SIG-M5 (cell line): ENCODE results near the gene PRKAR1B.
"Not testable (repeated sequence)": the region's sequence is repeated elsewhere in the genome, so short reads cannot be mapped to it uniquely, and the experiment has no call there.

Source experiments
- DNase-seq: peaks from one replicate; lab custom pipeline; 2025; lab: John Stamatoyannopoulos, UW

The PRKAR1B gene

DNA sequence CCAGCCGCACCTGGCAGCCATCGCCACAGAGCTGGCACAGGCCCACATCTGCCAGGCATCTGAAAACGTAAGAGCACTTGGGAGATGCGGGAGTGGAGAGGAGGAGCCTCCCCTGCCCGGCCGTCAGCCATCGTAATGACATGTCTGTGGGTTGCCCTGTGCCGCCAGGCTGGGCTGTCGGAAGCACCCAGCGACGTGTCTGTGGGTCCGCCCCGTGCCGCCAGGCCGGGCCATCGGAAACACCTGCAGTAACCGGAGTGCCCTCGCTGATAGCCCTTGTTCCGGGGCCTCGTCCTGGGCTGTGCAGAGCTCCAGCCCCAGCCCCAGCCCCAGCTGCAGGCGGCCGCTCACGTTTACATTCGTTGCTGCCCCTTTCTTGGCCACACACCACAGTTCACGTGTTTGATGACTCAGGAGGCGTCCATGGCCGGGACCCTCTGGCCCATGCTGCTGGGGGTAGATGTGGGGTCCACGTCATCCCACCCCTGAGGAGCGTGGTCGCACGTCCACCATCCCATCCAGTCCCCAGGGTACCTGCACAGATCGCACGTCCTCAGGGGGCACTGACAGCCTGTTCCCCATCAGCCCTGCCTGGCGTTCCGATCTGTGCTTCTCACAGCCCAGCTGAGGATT is 30.0 kb upstream of the PRKAR1B start:
- DNase-seq: no peak

DNA sequence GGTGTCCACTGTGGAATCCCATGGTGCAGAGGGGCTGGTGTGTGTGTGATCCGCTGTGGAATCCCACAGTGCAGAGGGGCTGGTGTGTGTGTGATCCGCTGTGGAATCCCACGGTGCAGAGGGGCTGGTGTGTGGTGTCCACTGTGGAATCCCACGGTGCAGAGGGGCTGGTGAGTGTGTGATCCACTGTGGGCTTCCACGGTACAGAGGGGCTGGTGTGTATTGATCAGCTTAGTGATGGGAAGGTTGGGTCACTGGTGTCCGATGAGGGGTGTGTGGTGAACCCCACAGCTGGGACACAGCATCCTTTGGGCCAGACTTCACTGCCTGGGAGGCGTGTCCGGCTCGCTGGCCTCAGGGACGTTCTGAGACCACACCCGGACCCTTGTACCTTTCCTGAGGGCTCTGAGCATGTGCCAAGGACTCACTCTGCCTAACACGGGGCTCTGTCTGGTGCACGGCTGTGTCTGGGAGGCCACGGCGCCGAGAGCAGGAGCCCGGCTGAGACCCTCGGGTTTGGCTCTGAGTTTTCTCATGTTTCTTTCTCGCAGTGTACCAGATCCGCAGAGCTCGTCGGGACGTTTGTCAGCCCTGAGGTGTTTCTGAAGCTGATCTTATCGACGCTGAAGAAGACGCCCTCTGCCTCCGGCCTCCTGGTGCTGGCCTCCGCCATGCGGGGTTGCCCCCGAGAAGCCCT is 29.3 kb upstream of the PRKAR1B start:
- no peak for DNase-seq

DNA sequence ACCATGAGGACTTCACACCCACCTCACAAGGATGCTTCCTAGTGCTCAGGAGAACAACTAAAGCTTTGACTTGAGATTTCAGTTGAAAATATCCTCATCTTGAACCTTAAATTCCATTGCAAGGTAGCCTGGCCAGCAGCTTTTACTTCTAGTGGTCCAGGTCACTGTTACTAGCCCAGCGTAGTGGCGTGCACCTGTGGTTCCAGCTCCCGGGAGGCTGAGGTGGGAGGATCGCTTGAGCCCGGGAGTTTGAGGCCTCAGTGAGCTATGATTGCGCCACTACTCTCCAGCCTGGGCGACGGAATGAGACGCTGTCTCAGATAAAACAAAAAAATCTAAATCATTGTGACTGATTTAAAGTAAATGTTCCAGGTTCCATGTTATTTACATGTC is 28.3 kb upstream of the PRKAR1B start:
- DNase-seq: no peak

DNA sequence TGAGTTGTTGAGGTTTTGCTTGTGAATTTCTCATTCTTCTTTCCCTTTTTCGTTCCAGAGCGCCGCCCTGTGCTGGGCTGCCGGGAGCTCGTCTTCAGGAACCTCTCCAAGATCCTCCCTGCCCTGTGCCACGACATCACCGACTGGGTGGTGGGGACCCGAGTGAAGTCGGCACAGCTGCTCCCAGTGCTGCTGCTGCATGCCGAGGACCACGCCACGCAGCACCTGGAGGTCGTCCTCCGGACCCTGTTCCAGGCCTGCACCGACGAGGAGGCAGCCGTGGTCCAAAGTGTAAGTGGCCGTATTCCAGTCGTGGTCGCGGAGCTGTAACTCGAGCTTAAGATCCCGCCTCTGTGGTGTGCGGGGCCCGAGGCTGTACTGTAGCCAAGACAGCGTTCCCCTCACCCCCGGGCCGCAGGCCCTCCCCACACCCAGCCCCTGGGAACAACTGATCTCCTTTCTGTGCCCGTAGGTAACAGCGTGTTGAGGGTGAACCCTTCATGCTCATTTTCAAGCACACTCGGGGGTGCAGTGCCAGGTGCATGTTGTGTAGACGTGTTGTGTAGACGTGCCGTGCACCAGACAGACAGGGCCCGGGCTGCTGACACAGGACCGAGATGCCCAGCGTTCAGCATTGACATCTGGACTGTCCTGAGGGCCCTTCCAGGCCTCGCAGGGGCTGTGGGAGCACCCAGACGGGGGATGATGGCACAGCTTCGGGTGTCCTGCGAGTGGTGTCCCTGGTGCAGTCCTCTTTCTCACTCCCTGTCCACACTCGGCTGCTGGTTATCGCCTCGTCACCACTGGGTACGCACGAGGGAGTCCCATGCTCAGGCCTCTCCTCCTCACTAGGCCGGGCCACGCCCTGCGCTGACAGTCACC is 27.7 kb upstream of the PRKAR1B start:
- no peak for DNase-seq

DNA sequence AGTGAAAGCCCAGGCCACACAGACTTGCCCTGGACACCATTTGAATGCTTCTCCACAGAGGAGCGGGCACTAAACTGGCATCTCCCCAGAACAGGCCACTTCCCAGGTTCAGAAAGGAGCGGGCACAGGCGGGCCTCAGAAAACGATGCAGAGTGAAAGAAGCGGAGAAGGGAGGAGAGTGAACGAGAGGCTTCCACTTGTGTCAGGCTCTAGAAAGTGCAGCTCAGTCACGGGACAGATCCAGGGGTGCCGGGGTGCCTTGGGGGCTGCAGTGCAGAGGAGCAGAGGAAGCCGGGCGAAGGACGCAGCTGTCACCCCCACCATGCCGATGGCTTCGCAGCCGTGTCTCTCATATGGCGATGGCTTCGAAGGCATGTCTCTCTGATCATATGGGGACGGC is 26.1 kb upstream of the PRKAR1B start:
- no peak for DNase-seq

DNA sequence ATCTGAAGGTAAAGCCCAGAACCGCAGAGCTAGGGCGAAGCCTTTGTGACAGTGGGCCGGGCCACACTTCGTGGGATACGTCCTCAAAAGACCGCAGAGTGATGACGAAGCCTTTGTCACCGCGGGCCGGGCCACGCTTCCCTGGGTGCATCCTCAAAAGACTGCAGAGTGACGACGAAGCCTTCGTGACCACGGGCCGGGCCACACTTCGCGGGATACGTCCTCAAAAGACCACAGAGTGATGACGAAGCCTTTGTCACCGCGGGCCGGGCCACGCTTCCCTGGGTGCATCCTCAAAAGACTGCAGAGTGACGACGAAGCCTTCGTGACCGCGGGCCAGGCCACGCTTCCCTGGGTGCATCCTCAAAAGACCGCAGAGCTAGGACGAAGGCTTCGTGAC is 25.2 kb upstream of the PRKAR1B start:
- DNase-seq: not testable (repeated sequence)

DNA sequence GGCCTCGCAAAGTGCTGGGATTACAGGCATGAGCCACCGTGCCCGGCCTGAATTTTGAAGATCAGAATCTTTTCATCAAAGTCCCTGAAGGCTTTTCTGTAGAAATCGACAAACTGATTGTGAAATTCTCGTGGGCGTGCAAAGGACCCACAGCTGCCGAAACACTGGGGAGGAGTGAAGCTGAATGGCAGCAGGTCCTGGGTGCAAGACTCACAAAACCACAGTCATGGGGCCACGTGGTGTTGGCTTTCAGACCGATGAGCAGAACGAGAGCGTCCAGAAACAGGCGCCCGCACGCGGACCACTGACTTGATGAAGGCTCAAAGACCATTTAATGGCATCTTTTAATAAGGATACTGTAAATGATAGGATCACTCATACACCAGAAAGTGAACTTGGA is 24.7 kb upstream of the PRKAR1B start:
- DNase-seq: no peak

DNA sequence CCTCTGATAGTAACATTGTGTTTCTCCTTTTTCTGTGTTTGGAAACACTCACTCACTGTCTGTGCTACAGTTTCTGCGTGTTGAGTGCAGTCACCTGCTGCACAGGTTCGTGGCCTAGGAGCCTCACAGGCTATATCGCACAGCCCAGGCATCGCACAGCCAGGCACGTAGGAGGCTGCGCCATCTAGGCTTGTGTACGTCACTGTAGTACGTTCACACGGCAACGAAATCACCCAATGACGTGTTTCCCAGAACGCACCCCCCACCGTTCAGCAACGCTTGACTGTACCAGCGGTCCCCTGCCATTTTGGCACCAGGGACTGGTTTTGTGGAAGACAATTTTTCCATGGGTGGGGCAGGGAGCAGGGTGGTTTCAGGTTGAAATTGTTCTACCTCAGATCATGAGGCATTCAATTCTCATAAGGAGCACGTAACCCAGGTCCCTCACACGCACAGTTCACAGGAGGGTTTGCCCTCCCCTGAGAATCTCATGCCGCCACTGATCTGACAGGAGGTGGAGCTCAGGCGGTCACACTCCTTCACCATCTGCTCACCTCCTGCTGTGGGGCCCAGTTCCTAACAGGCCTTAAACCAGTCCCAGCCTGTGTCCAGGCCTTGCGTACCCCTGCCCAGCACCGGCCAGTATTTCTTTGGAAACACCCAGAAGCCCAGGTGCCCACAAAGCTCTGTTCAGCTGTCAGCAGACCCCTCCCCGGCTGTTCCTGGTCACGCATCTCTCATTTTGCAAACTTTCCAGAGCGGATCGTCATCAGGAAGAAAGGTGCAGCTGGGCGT is 23.2 kb upstream of the PRKAR1B start:
- no peak for DNase-seq

DNA sequence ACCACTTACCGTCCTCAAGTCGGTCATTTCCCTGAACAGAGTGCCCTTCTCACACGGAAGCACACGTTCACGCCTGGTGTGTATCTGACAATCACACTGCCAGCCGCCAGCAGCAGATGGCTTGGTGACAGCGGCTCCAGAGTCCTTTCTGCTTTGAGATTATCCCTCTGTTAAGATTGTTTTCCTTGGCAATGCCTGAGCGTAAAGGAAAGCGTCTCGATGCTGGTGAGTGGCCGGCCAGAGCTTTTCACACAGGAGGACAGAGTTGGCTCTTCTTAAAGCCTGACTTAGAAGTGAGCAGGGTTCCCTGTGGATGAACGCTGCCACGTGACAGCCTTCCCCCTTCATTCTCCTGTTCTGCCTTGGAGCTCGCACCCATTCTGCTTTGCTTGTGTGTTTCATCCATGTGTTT is 22.1 kb upstream of the PRKAR1B start:
- DNase-seq: no peak

DNA sequence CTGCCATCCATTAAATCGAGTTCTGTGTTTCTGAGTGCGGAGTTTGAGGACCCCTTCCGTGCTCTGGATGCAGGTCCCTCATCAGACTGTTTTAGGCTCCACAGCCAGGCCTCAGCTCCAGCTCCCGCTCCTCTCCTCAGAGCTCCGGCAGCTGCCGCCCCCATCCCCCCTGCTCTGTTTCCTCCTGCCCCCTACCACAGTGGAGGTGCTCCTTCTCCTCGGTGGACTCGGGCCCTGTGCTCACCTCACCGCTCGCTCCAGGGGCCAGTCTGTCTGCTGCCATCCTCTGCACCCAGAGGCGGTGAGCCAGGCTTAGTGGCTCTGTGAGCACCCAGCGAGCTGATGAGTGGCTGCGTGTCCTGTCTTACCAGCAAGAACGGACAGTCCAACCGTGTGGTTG is 21.4 kb upstream of the PRKAR1B start:
- no peak for DNase-seq

DNA sequence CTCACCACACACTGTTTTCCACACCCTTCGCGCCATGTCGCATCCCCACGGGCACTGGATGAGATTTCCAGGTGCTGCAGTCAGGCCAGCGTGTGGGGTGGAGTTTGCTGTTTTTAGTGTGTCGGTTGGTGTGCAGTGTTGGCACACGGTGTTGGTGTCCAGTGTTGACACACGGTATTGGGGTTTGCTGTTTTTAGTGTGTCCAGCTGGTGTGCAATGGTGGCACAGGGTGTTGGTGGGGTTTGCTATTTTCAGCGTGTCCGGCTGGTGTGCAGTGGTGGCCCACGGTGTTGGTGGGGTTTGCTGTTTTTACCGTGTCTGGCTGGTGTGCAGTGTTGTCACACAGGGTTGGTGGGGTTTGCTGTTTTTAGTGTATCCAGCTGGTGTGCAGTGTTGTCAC is 20.1 kb upstream of the PRKAR1B start:
- no peak for DNase-seq

DNA sequence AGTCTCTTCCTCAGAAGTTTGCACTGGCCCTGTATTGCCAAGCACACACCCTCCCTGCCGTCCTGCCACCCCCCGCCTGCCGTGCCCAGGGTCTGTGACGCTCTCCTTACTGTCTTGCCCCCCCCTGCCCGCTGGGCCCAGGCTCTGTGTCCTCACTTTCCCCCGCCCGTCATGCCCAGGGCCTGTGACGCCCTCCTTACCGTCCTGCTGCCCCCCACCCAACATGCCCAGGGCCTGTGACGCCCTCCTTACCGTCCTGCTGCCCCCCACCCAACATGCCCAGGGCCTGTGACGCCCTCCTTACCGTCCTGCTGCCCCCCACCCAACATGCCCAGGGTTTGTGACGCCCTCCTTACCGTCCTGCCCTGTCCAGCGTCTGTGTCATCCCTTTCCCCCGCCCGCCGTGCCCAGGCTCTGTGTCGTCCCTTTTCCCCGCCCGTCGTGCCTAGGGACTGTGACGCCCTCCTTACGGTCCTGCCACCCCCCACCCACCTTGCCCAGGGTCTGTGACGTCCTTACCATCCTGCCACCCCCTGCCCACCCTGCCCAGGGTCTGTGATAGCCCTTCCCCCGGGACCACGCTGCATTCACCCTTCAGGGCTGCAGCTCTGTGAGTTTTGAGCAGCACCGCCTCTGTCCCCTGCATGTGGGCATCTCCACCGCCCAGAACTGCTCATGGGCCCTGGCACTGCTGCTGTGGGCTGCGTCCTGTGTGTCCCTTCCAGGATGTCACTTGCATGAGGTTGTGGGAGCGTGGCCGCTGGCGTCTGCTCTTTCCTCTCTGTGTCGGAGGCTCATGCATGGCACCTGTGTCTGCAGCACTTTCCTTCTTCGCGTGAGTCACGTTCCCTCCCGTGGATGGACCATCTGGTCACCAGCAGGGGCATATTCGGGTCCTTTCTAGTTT is 19.3 kb upstream of the PRKAR1B start:
- no peak for DNase-seq

DNA sequence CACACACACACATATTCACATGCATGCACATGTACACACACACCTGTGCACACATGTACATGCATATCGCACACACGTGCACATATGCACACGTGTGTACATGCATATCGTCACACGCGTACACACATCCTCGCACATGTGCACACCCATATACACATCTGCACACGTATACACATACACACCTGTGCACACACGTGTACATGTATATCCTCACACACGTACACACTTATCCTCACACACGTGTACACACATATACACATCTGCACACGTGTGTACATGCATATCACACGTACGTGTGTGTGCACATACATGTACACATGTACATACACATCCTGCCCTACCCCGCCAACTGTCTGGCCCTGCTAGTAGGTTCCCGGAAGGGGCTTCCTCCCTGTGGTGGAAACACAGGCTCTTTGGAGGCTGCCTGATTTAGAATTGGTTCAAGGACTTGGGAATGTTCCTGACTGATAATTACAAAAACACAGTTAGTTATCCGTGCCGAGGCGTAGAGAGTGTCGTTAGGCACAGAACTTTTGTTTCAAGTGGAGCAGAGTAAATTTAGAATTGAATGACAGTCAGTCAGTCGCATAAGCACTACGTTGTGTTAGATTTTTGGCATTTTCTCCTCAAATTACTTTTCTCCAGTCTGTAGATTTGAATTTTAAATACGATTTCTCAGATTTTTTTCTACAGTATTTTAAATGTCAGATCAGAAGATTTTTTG is 18.5 kb upstream of the PRKAR1B start:
- DNase-seq: no peak

DNA sequence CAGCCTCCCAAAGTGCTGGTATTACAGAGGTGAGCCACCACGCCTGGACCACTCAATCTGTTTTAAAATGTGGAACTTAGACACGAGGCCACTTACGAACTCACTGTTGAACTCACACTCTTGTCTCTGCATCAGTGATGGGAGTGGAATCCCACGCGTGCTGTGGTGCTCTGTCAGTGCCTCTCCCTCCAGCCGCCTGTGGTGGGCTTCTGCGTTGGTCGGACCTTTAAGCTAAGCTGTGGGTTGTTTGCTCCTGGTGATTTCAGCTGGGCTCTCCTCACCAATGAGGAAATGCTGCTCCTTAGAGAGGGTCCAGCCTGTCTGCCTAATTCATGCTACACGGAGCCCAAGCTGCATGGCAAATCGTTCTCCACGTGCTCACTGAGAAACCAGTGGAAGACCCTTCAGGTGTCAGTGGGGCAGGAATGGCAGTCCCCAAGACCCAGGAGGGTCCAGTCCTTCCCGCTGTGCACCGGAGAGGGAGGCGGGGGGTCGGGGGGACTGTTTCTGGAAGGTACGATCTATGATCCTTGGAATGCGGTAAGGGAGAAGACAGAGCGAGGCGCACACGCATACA is 17.9 kb upstream of the PRKAR1B start:
- DNase-seq: no peak

DNA sequence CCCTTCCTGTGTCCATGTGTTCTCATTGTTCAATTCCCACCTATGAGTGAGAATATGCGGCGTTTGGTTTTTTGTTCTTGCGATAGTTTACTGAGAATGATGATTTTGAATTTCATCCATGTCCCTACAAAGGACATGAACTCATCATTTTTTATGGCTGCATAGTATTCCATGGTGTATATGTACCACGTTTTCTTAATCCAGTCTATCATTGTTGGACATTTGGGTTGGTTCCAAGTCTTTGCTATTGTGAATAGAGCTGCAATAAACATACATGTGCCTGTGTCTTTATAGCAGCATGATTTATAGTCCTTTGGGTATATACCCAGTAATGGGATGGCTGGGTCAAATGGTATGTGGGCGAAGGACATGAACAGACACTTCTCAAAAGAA is 17.0 kb upstream of the PRKAR1B start:
- not testable (repeated sequence) for DNase-seq

DNA sequence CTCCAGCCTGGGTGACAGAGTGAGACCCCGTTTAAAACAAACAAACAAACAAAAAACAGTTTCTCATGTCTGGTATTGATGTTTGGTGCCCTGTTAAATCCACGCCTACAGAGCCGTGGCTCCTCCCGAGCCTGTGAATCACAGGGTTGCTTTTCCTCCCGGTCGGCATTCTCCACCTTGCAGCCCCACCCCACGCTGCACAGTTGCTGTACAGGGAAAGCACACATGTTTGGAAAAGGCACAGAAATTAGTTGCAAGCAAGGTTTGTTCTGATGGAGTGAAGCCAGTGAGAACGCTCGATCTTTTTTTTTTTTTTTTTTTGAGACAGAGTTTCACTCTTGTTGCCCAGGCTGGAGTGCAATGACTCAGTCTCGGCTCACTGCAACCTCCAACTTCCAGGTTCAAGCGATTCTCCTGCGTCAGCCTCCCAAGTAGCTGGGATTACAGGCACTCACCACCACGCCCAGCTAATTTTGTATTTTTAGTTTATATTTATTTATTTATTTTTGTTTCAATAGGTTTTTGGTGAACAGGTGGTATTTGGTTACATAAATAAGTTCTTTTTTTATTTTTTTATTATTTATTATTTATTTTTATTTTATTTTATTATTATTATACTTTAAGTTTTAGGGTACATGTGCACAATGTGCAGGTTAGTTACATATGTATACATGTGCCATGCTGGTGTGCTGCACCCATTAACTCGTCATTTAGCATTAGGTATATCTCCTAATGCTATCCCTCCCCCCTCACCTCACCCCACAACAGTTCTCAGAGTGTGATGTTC is 16.5 kb upstream of the PRKAR1B start:
- DNase-seq: not testable (repeated sequence)

DNA sequence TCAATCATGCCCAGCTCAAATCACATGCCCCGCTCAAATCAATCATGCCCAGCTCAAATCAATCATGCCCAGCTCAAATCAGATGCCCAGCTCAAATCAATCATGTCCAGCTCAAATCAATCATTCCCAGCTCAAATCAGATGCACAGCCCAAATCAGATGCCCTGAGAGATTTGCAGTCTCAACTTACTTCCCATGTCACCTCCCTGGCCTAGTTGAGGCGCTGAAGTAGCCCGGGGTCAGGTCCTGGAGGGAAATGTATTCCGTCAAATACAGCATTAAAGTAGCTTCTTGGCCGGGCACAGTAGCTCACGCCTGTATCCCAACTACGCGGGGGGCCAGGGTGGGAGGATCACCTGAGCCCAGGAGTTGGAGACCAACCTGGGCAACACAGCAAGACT is 15.7 kb upstream of the PRKAR1B start:
- DNase-seq: no peak

DNA sequence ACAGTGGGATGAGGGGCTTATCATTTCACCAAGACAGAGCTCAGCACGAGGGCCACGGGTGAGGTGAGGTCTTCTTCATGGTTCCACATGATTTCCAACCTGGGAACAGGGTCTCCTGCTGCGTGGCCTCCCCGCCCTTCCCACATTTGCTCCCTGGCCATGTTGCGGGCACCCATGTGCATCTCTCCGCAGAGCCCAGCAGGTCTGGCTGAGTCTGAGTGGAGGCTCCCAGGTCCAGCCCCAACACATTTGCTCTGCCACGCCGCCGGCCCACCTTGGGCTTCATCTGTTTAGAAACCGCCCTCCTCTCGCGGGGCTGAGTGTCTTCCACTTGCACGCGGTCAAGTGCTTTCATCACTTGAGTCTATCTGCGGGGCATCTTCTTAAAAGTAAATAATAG is 14.8 kb upstream of the PRKAR1B start:
- DNase-seq: no peak

DNA sequence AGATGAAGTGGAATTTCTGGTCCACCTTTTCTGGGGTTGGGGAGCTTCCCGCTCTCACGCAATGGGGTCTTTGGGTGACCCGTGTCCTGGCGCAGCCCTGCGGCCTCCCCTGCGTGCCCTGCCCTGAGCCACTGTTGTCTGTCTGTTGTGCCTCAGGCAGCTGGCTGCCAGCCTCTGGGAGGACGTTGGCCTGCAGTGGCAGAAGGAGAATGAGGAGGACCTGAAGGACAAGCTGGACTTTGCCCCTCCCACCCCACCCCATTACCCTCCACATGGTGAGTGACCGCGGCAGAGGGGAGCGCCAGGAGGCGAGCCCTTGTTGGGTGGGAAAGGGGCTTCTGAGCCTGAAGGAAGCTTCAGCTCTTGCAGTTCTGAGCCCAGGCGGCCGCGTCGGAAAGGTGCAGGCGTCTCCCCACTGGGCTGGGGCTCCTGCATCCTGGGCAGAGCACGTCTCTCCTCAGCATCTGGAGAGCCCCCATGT is 14.2 kb upstream of the PRKAR1B start:
- no peak for DNase-seq
